Upper lobe of right lung (tissue), 1 donor: Measurements from ENCODE around the gene DDX51. TPM values are rescaled to one million over a fixed set of nuclear protein-coding genes. Genes with fewer than 3 reads are reported as not detected.

Source experiments
- ATAC-seq: fragments of 200-7000 bp; cut with Tn5 transposase; one replicate; pipeline ENCODE4 v1.9.1; 2020; ENCODE audit warnings: mild to moderate bottlenecking, moderate library complexity
- DNase-seq: peaks from one replicate; pipeline ENCODE4 v3.0.0-alpha.2; 2020
- H3K27ac ChIP-seq: fragments of 200-600 bp; one replicate; pipeline ENCODE4 v1.8.0; 2022
- H3K27me3 ChIP-seq: fragments of 200-600 bp; one replicate; pipeline ENCODE4 v1.8.0; 2022; ENCODE audit warnings: mild to moderate bottlenecking
- H3K36me3 ChIP-seq: fragments of 200-600 bp; one replicate; pipeline ENCODE4 v1.8.0; 2022
- H3K4me1 ChIP-seq: fragments of 200-600 bp; one replicate; pipeline ENCODE4 v1.8.0; 2022
- H3K4me3 ChIP-seq: fragments of 200-600 bp; one replicate; pipeline ENCODE4 v1.8.0; 2022; ENCODE audit warnings: mild to moderate bottlenecking
- H3K9me3 ChIP-seq: fragments of 200-600 bp; one replicate; pipeline ENCODE4 v1.8.0; 2022
- CTCF ChIP-seq: fragments of 200-600 bp; IDR thresholded peaks from one replicate; pipeline ENCODE4 v1.8.0; 2022; ENCODE audit warnings: antibody characterized with exemption
- intact Hi-C: fragments of 100-400 bp; cut with DNase I; formaldehyde crosslinking; loops from one replicate; pipeline ENCODE4 v1.11.0; 2022
- total RNA-seq: library from RNA; stranded (reverse); fragmentation: NEBNext Ultra II Directional; extraction: Animal tissue kit (Norgen Biotek cat#: 25700); gene quantifications from one replicate; pipeline ENCODE4 v1.2.1, GENCODE V29; 2021
- donor health status: DM: no; HTN: yes; CAD: no; lungs with severe emphysema.

DDX51 gene
- total RNA-seq, 1 donor from 2014 or later, result 16.2 TPM

- Histone ChIP-seq H3K9me3 (no peaks in the 10 kb centered on the region), H3K36me3 (peaks cover 21% of the 10 kb centered on the region), H3K27me3 (no peaks in the 10 kb centered on the region), H3K4me3 (no peak overlapping the region), H3K27ac (no peak overlapping the region), H3K4me1 (no peaks in the 10 kb centered on the region)
- no peak for TF ChIP-seq CTCF
- ATAC-seq, result no peak
- no peak for DNase-seq
- intact Hi-C loops, result no loop called here
Measured at GRCh38 chr12:132129007-132129406, 15.1 kb downstream of the DDX51 start.

- Histone ChIP-seq H3K4me1 (no peaks in the 10 kb centered on the region), H3K36me3 (peaks cover 35% of the 10 kb centered on the region), H3K27me3 (no peaks in the 10 kb centered on the region), H3K27ac (no peak overlapping the region), H3K4me3 (no peak overlapping the region), H3K9me3 (no peaks in the 10 kb centered on the region)
- intact Hi-C loops, result no loop called here
- no peak for TF ChIP-seq CTCF
- DNase-seq (no peak), ATAC-seq (no peak)
Measured at GRCh38 chr12:132127041-132127440, 17.1 kb downstream of the DDX51 start.

- ATAC-seq (no peak), DNase-seq (peak; percentile 51)
- H3K4me1 ChIP-seq, result no peaks in the 10 kb centered on the region
- no peaks in the 10 kb centered on the region for H3K9me3 ChIP-seq
- no peak for TF ChIP-seq CTCF
- intact Hi-C loops, result no loop called here
- H3K27me3 ChIP-seq, result no peaks in the 10 kb centered on the region
- no peak overlapping the region for H3K4me3 ChIP-seq
- no peak overlapping the region for H3K27ac ChIP-seq
- H3K36me3 ChIP-seq, result peaks cover 48% of the 10 kb centered on the region
Measured at GRCh38 chr12:132125736-132126135, 18.4 kb downstream of the DDX51 start.

GRCh38 chr12:132124766-132125425, 19.2 kb downstream of the DDX51 start:
- peak; percentile 36 for ATAC-seq
- intact Hi-C loops, result no loop called here

GRCh38 chr12:132123970-132124765, 20.0 kb downstream of the DDX51 start:
- peaks cover 59% of the 10 kb centered on the region for H3K36me3 ChIP-seq
- no peaks in the 10 kb centered on the region for H3K27me3 ChIP-seq
- TF ChIP-seq CTCF, result no peak
- H3K4me1 ChIP-seq, result no peaks in the 10 kb centered on the region
- no peak for ATAC-seq
- no peak overlapping the region for H3K27ac ChIP-seq
- intact Hi-C loops, result no loop called here
- no peak overlapping the region for H3K4me3 ChIP-seq
- no peaks in the 10 kb centered on the region for H3K9me3 ChIP-seq
- DNase-seq, result no peak

More at GRCh38 chr12:132124766-132125425, 19.2 kb downstream of the DDX51 start:
- Histone ChIP-seq H3K9me3 (no peaks in the 10 kb centered on the region), H3K27ac (no peak overlapping the region), H3K27me3 (no peaks in the 10 kb centered on the region), H3K4me3 (no peak overlapping the region), H3K4me1 (no peaks in the 10 kb centered on the region), H3K36me3 (peaks cover 57% of the 10 kb centered on the region)
- no peak for TF ChIP-seq CTCF
- peak; percentile 47 for DNase-seq
